Subcutaneous abdominal adipose tissue (tissue), 5 donors: ENCODE results near the gene ADSL.

Experiments
- H3K27ac ChIP-seq: one replicate; pipeline ENCODE4 v1.7.0; 2013; ENCODE audit warnings: low read depth, mild to moderate bottlenecking, inconsistent platforms, low read length, moderate library complexity
- H3K27me3 ChIP-seq, 5 donors: one replicate each; pipeline ENCODE4 v1.7.0; 2013; ENCODE audit warnings: low read length in 5 of 5, inconsistent platforms in 1 of 5; ENCODE audit not compliant: control insufficient read depth in 5 of 5, insufficient read depth in 4 of 5
- H3K36me3 ChIP-seq, 5 donors: one replicate each; pipeline ENCODE4 v1.7.0; 2013; ENCODE audit warnings: low read length in 5 of 5; ENCODE audit not compliant: control insufficient read depth in 5 of 5, insufficient read depth in 5 of 5
- H3K4me1 ChIP-seq, 5 donors: one replicate each; pipeline ENCODE4 v1.7.0; 2013; ENCODE audit warnings: low read length in 5 of 5, mild to moderate bottlenecking in 3 of 5, moderate library complexity in 1 of 5; ENCODE audit not compliant: control insufficient read depth in 5 of 5, insufficient read depth in 5 of 5
- H3K4me3 ChIP-seq, 5 donors: one replicate each; pipeline ENCODE4 v1.7.0; 2013; ENCODE audit warnings: low read length in 5 of 5, low read depth in 1 of 5
- H3K9ac ChIP-seq, 5 donors: one replicate each; pipeline ENCODE4 v1.7.0; 2013; ENCODE audit warnings: low read length in 5 of 5, mild to moderate bottlenecking in 4 of 5, moderate library complexity in 3 of 5
- H3K9me3 ChIP-seq, 5 donors: one replicate each; pipeline ENCODE4 v1.7.0; 2013; ENCODE audit warnings: low read length in 5 of 5; ENCODE audit not compliant: control insufficient read depth in 5 of 5
- donor health status: healthy.
- donor health status: healthy.
- donor health status: healthy.
- donor health status: healthy.
- donor health status: healthy.

The ADSL gene

DNA sequence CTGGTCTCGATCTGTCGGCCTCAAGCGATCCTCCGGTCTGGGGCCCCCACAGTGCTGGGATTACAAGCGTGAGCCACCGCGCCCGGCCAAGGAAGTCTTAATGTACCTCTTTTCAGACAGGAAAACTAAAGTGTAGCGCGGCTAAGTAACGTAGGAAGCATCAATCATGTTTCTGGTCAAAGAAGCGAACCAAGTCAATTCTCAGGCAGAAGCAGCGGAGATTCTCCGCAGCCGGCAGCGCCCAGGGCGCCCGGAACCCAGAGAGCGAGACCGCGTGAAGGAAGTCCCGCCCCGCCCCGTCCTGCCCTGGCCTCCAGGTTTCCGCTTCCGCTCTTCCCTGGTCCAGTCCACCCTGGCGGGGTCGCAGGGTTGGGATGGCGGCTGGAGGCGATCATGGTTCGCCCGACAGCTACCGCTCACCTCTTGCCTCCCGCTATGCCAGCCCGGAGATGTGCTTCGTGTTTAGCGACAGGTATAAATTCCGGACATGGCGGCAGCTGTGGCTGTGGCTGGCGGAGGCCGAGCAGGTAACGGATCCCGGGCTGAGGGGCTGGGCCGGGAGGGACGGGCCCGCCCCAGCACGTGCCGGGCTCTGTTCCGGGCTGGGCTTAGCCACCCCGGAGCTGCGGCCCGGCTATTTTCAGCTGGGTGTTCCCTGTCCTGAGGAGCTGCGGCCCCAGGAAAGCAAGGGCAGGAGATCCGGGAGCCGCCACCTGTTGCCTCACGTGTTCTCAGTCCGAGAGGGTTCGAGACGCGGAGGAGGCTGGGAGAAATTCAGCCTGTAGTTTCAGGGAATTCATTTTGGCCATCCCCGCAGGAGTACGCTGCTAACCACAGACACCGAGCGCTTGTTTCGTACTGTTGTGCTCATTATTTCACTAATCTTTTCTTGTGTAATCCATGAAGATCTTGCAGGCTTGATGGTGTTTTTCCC, at the start of gene ADSL:
Gene ADSL (plus strand): TSS at position 316 of the 934 bp plus-strand sequence. CDS start 59 bp downstream, at position 375.
- Histone ChIP-seq H3K27me3 (no peaks in the 10 kb centered on the region), H3K9me3 (no peaks in the 10 kb centered on the region), H3K4me1 (peaks cover 2 to 26% (median 23%) of the 10 kb centered on the region in 5 donors), H3K9ac (peak within 1 kb of the TSS; percentile 59 to 94 (median 85)), H3K4me3 (peak within 1 kb of the TSS; percentile 88 to 97 (median 94)), H3K36me3 (peaks cover 3 to 20% (median 10%) of the 10 kb centered on the region in 5 donors), H3K27ac (peak within 1 kb of the TSS; percentile 70)

DNA sequence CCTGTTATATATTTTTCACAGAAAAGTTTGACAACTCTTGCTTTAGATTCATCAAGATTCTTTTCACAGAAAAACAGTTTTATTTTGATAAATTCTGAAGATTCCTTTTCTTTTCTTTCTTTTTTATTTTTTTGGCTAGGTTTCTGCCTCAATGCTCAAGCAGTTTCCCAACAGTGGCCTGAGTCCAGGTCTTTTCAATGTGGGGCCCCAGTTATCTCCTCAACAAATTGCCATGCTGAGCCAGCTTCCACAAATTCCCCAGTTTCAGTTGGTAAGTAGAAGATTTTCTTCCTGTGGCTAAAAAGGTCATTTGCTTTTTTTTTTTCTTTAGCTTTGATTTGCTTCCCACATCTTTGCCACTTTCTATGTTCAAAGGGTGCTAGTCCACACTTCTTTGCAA, 46.0 kb upstream of the ADSL start:
- Histone ChIP-seq H3K4me1 (peaks cover 0 to 15% (median 12%) of the 10 kb centered on the region in 5 donors), H3K36me3 (peaks cover 14 to 46% (median 26%) of the 10 kb centered on the region in 5 donors), H3K4me3 (no peak overlapping the region), H3K27ac (no peak overlapping the region), H3K9ac (no peak overlapping the region), H3K9me3 (peaks cover 0 to 3% (median 0%) of the 10 kb centered on the region in 5 donors), H3K27me3 (no peaks in the 10 kb centered on the region)

DNA sequence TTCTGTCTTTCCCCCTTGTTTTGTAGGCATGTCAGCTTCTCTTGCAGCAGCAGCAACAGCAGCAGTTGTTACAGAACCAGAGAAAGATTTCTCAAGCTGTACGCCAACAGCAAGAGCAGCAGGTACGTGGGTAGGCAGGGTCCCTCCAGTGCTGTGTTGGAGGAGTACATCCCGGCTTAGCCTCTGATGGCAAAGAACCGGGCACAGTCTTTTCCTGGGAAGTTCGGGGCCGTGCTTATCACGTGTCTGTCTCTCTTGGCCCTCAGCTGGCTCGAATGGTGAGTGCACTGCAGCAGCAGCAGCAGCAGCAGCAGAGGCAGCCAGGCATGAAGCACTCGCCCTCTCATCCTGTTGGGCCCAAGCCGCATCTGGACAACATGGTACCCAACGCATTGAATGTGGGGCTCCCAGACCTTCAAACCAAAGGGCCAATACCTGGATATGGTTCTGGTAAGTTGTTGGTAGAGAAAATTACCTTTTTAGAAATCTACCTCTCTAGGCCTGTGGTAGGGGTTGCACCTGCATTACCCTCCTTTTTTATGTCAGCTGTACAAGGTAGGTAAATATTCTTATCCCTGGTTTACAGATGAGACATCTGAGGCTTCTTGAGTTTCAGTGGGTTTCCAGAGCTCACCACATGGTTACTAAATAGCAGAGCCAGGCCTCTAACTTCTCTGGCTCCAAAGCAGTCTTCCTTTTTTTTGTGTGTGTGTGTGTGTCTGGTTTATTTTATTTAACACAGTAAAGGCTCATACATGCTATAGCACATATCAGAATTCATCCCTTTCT, 45.2 kb upstream of the ADSL start:
- H3K27me3 ChIP-seq = no peaks in the 10 kb centered on the region
- peaks cover 14 to 47% (median 27%) of the 10 kb centered on the region in 5 donors for H3K36me3 ChIP-seq
- H3K9me3 ChIP-seq = peaks cover 0 to 3% (median 0%) of the 10 kb centered on the region in 5 donors
- H3K27ac ChIP-seq = no peak overlapping the region
- no peak overlapping the region for H3K9ac ChIP-seq
- peaks cover 0 to 15% (median 12%) of the 10 kb centered on the region in 5 donors for H3K4me1 ChIP-seq
- no peak overlapping the region for H3K4me3 ChIP-seq

DNA sequence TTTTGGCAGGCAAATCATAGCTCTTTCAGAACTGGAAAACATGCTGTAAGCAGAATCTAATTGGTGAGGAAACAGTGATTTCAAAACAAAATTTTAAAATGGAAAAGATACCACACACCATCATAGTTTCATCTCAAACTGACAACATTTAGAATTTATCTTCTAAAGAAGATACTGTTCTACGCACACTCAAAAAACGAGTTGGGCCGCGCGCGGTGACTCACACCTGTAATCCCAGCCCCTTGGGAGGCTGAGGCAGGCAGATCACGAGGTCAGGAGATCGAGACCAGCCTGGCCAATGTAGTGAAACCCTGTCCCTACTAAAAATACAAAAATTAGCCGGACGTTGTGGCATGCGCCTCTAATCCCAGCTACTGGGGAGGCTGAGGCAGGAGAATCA, 44.2 kb upstream of the ADSL start:
- H3K27ac ChIP-seq = no peak overlapping the region
- no peak overlapping the region for H3K9ac ChIP-seq
- peaks cover 0 to 15% (median 12%) of the 10 kb centered on the region in 5 donors for H3K4me1 ChIP-seq
- no peaks in the 10 kb centered on the region for H3K27me3 ChIP-seq
- H3K9me3 ChIP-seq = peaks cover 0 to 3% (median 0%) of the 10 kb centered on the region in 5 donors
- H3K36me3 ChIP-seq = peaks cover 14 to 43% (median 23%) of the 10 kb centered on the region in 5 donors
- no peak overlapping the region for H3K4me3 ChIP-seq

DNA sequence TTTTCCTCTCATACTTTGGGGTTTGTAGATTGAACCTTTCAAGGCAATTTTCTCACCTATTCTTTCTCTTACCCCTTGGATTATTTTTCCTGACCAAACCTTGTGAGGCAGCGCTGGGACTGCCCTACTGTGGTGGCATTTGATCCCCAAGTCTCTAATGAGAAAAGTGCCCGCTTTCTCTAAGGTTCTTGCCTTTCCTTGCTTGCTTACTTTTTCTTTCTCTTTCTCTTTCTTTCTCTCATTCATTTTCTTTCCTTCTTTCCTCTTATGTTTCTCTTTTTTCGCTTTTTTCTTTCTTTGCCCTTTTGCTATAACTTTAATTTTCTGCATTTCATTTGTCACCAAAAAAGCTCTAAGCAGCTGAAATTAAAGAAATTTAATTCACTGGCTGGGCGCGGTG, 40.7 kb upstream of the ADSL start:
- Histone ChIP-seq H3K9me3 (peaks cover 0 to 1% (median 0%) of the 10 kb centered on the region in 5 donors), H3K27ac (no peak overlapping the region), H3K4me1 (peaks cover 3 to 10% (median 8%) of the 10 kb centered on the region in 5 donors), H3K9ac (no peak overlapping the region), H3K4me3 (no peak overlapping the region), H3K27me3 (no peaks in the 10 kb centered on the region), H3K36me3 (peaks cover 18 to 69% (median 48%) of the 10 kb centered on the region in 5 donors)

DNA sequence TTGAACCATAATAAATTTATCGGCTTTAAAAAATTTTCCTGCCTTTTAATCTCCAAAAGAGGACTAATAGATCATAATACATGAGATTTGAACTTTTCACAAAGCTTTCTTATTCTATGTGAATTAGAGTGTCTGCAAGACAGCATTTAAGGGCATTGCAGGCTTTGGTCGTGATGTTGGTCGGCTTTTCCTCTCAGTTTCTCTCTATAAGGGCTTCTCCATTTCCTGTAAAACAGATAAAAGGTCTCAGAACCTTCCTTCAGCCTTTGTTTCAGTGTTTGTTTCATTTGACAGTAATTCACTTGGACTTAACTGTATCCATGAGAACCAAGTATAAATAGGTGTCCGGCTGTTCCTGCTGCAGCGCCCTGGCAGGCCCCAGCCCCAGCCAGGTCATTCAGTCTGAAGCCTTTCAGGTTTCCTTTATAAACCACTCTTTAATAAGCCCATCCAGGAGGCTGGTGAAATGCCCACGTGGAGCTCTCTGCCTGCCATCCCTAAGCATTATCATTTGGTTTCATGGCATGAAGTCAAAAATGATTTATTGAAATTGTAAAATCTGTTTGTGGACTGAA, 37.2 kb upstream of the ADSL start:
- H3K27ac ChIP-seq = no peak overlapping the region
- peaks cover 27 to 75% (median 53%) of the 10 kb centered on the region in 5 donors for H3K36me3 ChIP-seq
- no peak overlapping the region for H3K4me3 ChIP-seq
- no peaks in the 10 kb centered on the region for H3K9me3 ChIP-seq
- H3K9ac ChIP-seq = no peak overlapping the region
- no peaks in the 10 kb centered on the region for H3K27me3 ChIP-seq
- H3K4me1 ChIP-seq = peaks cover 3 to 11% (median 5%) of the 10 kb centered on the region in 5 donors

DNA sequence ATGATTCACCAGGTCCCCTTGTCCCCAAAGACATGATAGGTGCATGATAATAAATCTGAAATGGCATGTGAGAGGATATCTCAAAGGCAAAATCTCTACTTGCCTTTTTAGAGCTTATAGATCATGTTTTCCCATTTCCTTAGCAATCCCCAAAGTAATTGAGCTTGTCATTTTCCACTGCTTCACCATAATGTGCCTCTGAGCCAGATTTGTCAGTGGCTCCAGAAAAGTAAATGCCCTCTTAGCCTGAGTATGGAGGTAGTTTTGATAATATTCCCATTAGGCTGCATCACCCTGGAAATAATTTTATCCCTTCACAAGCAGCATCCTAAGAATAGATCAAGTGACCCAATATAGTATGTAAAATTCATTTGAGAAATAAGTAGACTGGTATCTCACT, 36.7 kb upstream of the ADSL start:
- H3K36me3 ChIP-seq = peaks cover 32 to 80% (median 59%) of the 10 kb centered on the region in 5 donors
- peak overlapping the region; percentile 17 for H3K27ac ChIP-seq
- no peaks in the 10 kb centered on the region for H3K9me3 ChIP-seq
- H3K4me3 ChIP-seq = no peak overlapping the region
- no peaks in the 10 kb centered on the region for H3K27me3 ChIP-seq
- peaks cover 3 to 11% (median 5%) of the 10 kb centered on the region in 5 donors for H3K4me1 ChIP-seq
- no peak overlapping the region for H3K9ac ChIP-seq

DNA sequence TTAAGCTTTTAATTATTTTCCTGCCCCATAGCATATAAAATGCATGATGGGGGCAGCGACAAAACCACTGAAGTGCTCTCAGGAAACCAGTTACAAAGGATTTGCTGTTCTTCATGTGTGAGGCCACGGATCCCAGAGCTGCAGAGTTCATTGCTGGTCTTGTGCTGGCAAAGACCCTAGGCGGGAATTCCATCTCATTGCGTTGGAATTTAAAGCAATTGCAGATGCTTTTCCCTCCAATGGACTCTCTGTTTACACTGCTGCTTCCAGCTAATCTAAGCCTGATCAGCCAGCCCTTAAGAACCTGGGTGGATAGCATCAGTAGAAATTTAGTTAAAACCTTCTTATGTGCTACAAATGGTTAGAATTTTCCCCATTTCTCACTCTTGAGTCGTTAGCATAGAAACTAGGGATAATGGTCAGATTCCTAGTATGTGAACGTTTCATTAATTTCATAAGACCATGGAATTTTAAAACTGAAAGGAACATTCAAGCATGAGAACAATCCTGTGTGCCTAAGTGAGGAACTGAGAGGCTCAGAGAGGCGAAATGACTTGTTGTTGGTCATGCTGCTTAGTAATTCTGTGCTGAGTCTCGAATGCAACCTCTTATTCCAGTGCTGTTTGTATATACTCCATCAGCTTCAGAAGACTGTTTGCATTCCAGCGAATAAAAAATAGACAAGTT, 36.1 kb upstream of the ADSL start:
- peaks cover 3 to 11% (median 5%) of the 10 kb centered on the region in 5 donors for H3K4me1 ChIP-seq
- no peak overlapping the region for H3K4me3 ChIP-seq
- H3K9ac ChIP-seq = peak overlapping the region in 1 of 5 donors; percentile 7
- H3K27ac ChIP-seq = peak overlapping the region; percentile 17
- peaks cover 37 to 82% (median 62%) of the 10 kb centered on the region in 5 donors for H3K36me3 ChIP-seq
- no peaks in the 10 kb centered on the region for H3K9me3 ChIP-seq
- no peaks in the 10 kb centered on the region for H3K27me3 ChIP-seq

DNA sequence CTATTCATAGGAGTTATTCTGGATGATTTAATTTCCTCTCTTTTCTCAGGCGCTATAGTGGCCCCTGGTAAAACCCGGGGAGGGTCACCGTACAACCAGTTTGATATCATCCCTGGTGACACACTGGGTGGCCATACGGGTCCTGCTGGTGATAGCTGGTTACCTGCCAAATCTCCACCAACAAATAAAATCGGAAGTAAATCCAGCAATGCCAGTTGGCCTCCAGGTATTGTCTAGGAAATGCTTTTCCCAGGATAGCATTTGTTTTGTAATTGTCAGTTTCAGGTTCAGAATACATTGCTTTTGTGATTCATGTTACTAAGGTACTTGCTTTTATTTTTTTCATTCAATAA, 35.6 kb upstream of the ADSL start:
- Histone ChIP-seq H3K4me1 (peaks cover 3 to 11% (median 5%) of the 10 kb centered on the region in 5 donors), H3K27me3 (no peaks in the 10 kb centered on the region), H3K4me3 (no peak overlapping the region), H3K36me3 (peaks cover 41 to 82% (median 68%) of the 10 kb centered on the region in 5 donors), H3K9me3 (no peaks in the 10 kb centered on the region), H3K9ac (peak overlapping the region in 1 of 5 donors; percentile 7), H3K27ac (peak overlapping the region; percentile 17)
